ENCODE measurements around the gene WDR88. TPM values are rescaled to one million over a fixed set of nuclear protein-coding genes. Genes with fewer than 3 reads are reported as not detected.
"Not testable (repeated sequence)": the region's sequence is repeated elsewhere in the genome, so short reads cannot be mapped to it uniquely, and the experiment has no call there.

WDR88 gene
- total RNA-seq, 2 donors from 2014 or later: not detected

GRCh38 chr19:33187183-33187540 lies 55.2 kb downstream of the WDR88 start:
- 63 to 85% methylated on average over 7 to 8 of the region's 8 CpGs for WGBS, 2 donors
- ATAC-seq: no peak
- intact Hi-C loops (cut with DNase I): no loop called here

DNA sequence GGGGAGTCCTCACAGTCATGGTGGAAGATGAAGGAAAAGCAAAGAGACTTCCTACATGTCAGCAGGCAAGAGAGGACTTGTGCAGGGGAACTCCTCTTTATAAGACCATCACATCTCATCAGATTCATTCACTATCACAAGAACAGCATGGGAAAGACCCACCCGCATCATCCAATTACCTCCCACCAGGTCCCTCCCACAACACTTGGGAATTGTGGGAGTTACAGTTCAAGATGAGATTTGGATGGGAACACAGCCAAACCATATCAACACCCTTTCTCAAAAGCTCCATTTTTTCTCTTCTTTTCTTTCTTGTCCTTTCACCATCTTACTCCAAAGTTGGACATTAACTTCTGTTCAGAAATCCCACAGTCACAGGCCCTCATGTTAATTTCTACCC lies 57.5 kb downstream of the WDR88 start:
- TF ChIP-seq POLR2A (IDR thresholded peaks at IDR 0.05): no peak
- no peak for TF ChIP-seq CTCF (IDR thresholded peaks at IDR 0.05)
- no peak for ATAC-seq
- 0 to 89% methylated on average over 1 of the region's 1 CpG for WGBS, 2 donors
- intact Hi-C loops (cut with DNase I): no loop called here
- H3K27me3 ChIP-seq: no peaks in the 10 kb centered on the region
- peaks cover 4% of the 10 kb centered on the region for H3K4me1 ChIP-seq
- no peak for DNase-seq
- no peaks in the 10 kb centered on the region for H3K36me3 ChIP-seq (replicated peaks in 1 of 2; ENCODE audit: insufficient read depth in 1 of 2, low read depth in 2 of 2)
- H3K9me3 ChIP-seq: no peaks in the 10 kb centered on the region
- no peak overlapping the region for H3K27ac ChIP-seq
- H3K4me3 ChIP-seq: no peak overlapping the region

More at GRCh38 chr19:33187183-33187540, 55.2 kb downstream of the WDR88 start:
- H3K36me3 ChIP-seq (replicated peaks in 1 of 2; ENCODE audit: insufficient read depth in 1 of 2, low read depth in 2 of 2): no peaks in the 10 kb centered on the region
- no peak overlapping the region for H3K4me3 ChIP-seq
- H3K27ac ChIP-seq: no peak overlapping the region
- no peaks in the 10 kb centered on the region for H3K9me3 ChIP-seq
- H3K4me1 ChIP-seq: no peaks in the 10 kb centered on the region
- no peaks in the 10 kb centered on the region for H3K27me3 ChIP-seq
- peak in 1 of 4 donors; percentile 4 for DNase-seq
- TF ChIP-seq CTCF (IDR thresholded peaks at IDR 0.05) (no peak), POLR2A (IDR thresholded peaks at IDR 0.05) (no peak)

DNA sequence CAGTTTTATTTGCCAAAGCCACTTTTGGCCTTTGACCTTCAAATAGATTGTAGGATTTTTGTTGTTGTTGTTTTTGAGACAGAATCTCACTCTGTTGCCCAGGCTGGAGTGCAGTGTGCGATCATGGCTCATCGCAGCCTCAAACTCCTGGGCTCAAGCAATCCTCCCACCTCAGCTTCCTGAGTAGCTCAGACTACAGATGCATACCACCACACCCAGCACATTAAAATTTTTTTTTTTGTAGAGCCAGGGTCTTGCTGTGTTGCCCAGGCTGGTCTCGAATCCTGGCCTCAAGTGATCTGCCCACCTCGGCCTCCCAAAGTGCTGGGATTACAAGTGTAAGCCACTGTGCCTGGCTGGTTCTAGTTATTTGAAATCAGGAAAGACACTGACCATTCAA lies 59.2 kb downstream of the WDR88 start:
- H3K27ac ChIP-seq; H3K36me3 ChIP-seq (replicated peaks in 1 of 2; ENCODE audit: insufficient read depth in 1 of 2, low read depth in 2 of 2); H3K4me3 ChIP-seq; DNase-seq; H3K27me3 ChIP-seq; H3K9me3 ChIP-seq; ATAC-seq; intact Hi-C loops (cut with DNase I): not testable (repeated sequence)
- 69 to 75% methylated on average over 4 of the region's 4 CpGs for WGBS, 2 donors
- peaks cover 17% of the 10 kb centered on the region for H3K4me1 ChIP-seq

DNA sequence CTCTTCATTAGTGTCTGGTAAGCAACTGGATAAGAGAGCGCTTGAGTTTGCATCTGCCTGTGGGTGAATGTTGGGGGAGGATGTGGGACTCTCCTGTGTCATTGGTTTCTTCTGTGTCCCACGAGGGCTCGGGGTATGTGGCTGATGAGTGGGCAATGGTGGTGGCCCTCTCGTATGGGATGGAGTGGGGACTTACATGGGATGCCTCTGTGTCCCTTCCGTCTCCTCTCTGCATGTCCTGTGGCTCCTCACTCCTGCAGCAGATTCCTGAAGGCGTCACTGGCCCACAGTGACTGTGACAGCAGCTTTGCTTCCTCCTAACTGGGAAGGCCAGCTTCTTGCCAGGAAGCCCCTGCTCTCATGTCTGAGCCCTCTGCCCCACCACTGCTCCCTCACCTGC lies 59.6 kb downstream of the WDR88 start:
- Histone ChIP-seq H3K4me1 (peaks cover 18% of the 10 kb centered on the region), H3K4me3 (no peak overlapping the region), H3K27ac (no peak overlapping the region), H3K27me3 (no peaks in the 10 kb centered on the region), H3K36me3 (replicated peaks in 1 of 2; ENCODE audit: insufficient read depth in 1 of 2, low read depth in 2 of 2) (no peaks in the 10 kb centered on the region), H3K9me3 (no peaks in the 10 kb centered on the region)
- WGBS, 2 donors: 81 to 93% methylated on average over 3 to 6 of the region's 6 CpGs
- TF ChIP-seq POLR2A (IDR thresholded peaks at IDR 0.05) (no peak), CTCF (IDR thresholded peaks at IDR 0.05) (no peak)
- DNase-seq (no peak), ATAC-seq (no peak)
- intact Hi-C loops (cut with DNase I): no loop called here

GRCh38 chr19:33192010-33192409 lies 60.1 kb downstream of the WDR88 start:
- TF ChIP-seq POLR2A (IDR thresholded peaks at IDR 0.05): no peak
- TF ChIP-seq CTCF (IDR thresholded peaks at IDR 0.05): no peak
- Histone ChIP-seq H3K27ac (no peak overlapping the region), H3K27me3 (no peaks in the 10 kb centered on the region), H3K9me3 (no peaks in the 10 kb centered on the region), H3K4me3 (no peak overlapping the region), H3K4me1 (peaks cover 18% of the 10 kb centered on the region), H3K36me3 (replicated peaks in 1 of 2; ENCODE audit: insufficient read depth in 1 of 2, low read depth in 2 of 2) (no peaks in the 10 kb centered on the region)
- no peak for DNase-seq
- intact Hi-C loops (cut with DNase I): no loop called here
- ATAC-seq: no peak
- 74% methylated on average over 7 of the region's 7 CpGs for WGBS, 2 donors

Data from body of pancreas (tissue), 4 donors.